Ovary (tissue), 3 donors: ENCODE data around the gene CFAP61.

Experiments used
- POLR2A ChIP-seq: fragments of 450-650 bp; IDR thresholded peaks from one replicate; pipeline ENCODE4 v1.6.1; 2017; ENCODE audit warnings: antibody characterized with exemption, mild to moderate bottlenecking, moderate library complexity
- TF ChIP-seq, protein P1 (sequence below), 3 donors: fragments of 450-650 bp in 2 of 3; fragments of 200-600 bp in 1 of 3; IDR thresholded peaks; one replicate each; pipeline versions ENCODE4 v1.5.1 to v1.8.0; 2016 to 2022; ENCODE audit warnings: antibody characterized with exemption in 3 of 3, mild to moderate bottlenecking in 1 of 3
- donor health status: DM: no; HTN: no; CAD: no.

GRCh38 chr20:20405623-20406022 is 353.3 kb downstream of the CFAP61 start:
- TF ChIP-seq, protein P1, sequence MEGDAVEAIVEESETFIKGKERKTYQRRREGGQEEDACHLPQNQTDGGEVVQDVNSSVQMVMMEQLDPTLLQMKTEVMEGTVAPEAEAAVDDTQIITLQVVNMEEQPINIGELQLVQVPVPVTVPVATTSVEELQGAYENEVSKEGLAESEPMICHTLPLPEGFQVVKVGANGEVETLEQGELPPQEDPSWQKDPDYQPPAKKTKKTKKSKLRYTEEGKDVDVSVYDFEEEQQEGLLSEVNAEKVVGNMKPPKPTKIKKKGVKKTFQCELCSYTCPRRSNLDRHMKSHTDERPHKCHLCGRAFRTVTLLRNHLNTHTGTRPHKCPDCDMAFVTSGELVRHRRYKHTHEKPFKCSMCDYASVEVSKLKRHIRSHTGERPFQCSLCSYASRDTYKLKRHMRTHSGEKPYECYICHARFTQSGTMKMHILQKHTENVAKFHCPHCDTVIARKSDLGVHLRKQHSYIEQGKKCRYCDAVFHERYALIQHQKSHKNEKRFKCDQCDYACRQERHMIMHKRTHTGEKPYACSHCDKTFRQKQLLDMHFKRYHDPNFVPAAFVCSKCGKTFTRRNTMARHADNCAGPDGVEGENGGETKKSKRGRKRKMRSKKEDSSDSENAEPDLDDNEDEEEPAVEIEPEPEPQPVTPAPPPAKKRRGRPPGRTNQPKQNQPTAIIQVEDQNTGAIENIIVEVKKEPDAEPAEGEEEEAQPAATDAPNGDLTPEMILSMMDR (IDR thresholded peaks at IDR 0.05): no peak
- TF ChIP-seq POLR2A: no peak
